Measurements from ENCODE around the gene PCYT2. TPM values are rescaled to one million over a fixed set of nuclear protein-coding genes. Genes with fewer than 3 reads are reported as not detected.

The PCYT2 gene
- total RNA-seq, 2 experiments from 2014 or later = 20.5 to 22.6 TPM

DNA sequence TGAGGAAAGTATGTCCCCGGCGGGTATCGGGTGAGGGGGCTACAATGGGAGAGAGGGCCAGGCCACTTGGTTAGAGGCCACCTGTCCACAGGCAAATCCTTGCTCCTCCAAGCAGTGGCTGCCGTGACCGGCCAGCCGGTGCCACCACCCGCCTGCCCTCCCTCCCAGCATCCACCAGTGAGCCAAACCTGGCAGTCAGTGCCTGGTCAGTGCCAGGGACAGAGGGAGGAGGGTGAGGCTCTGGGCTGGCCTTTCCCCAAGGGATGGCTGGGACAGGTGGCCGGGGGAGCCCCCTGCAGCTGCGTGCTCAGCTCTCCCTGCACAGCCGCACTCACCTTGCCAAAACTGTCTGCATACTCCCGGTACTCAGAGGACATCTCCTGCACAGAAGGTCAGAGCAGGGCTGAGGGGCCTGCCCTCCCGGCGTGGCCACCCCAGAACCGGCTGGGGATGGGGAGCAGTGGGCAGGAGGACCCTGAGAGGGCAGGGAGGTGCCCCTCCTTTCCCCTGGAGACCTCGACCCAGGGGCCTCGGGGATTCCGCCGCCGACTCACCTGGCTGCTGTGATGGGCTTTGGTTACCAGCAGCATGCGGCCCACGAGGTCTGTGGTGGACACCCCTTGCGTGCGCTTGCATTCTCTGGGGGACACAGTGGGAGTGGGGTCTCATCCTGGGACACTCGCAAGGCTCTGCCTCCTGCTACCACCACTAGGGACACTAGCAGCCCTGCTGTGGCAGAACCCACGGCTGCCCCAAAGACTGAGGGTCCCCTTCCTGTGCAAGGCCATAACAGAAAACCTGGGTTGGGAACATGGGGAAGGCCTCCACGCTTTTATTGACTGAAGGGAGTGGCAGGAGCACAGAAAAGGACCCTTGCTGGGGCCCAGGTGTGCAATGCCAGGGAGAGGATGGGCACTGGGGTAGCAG lies 3.7 kb downstream of the PCYT2 start:
- Mint-ChIP-seq H3K4me3 (no peak overlapping the region), H3K27me3 (no peaks in the 10 kb centered on the region), H3K27ac (no peak overlapping the region), H3K4me1 (ENCODE audit: low read depth) (peaks cover 11% of the 10 kb centered on the region), H3K9me3 (no peaks in the 10 kb centered on the region), H3K36me3 (ENCODE audit: low read depth) (no peaks in the 10 kb centered on the region)
- intact Hi-C loops (cut with micrococcal nuclease) = no loop called here
- POLR2A ChIA-PET = no interaction called here
- TF ChIP-seq CTCF (IDR thresholded peaks at IDR 0.05) = no peak
- DNase-seq (no peak), ATAC-seq (no peak)
- CTCF ChIA-PET = interaction anchor here (1.2 kb wide), 1 partner anchor 10 kb away, joined by 3 read pairs; the partner anchor contains the start of gene SIRT7

GRCh38 chr17:81906476-81907218 lies 4.6 kb downstream of the PCYT2 start:
- H3K9me3 Mint-ChIP-seq = no peaks in the 10 kb centered on the region
- H3K27ac Mint-ChIP-seq = no peak overlapping the region
- H3K36me3 Mint-ChIP-seq (ENCODE audit: low read depth) = no peaks in the 10 kb centered on the region
- intact Hi-C loops (cut with micrococcal nuclease) = no loop called here
- CTCF ChIA-PET = interaction anchor here (1.5 kb wide), 1 partner anchor 7 kb away, joined by 4 read pairs; no protein-coding TSS in a partner anchor
- H3K4me1 Mint-ChIP-seq (ENCODE audit: low read depth) = peaks cover 6% of the 10 kb centered on the region
- no peak overlapping the region for H3K4me3 Mint-ChIP-seq
- peak; percentile 8 for TF ChIP-seq CTCF (IDR thresholded peaks at IDR 0.05)
- H3K27me3 Mint-ChIP-seq = no peaks in the 10 kb centered on the region
- DNase-seq (no peak), ATAC-seq (no peak)
- POLR2A ChIA-PET = no interaction called here

GRCh38 chr17:81905993-81906392 lies 5.2 kb downstream of the PCYT2 start:
- DNase-seq (no peak), ATAC-seq (no peak)
- ChIA-PET CTCF (interaction anchor here (1.5 kb wide), 1 partner anchor 8 kb away, joined by 4 read pairs; no protein-coding TSS in a partner anchor), POLR2A (interaction anchor here (0.6 to 0.8 kb wide), 2 partner anchors 10 to 20 kb away, joined by 4 read pairs; no protein-coding TSS in a partner anchor)
- Mint-ChIP-seq H3K27ac (no peak overlapping the region), H3K4me1 (ENCODE audit: low read depth) (peaks cover 3% of the 10 kb centered on the region), H3K9me3 (no peaks in the 10 kb centered on the region), H3K4me3 (no peak overlapping the region), H3K27me3 (peaks cover 3% of the 10 kb centered on the region), H3K36me3 (ENCODE audit: low read depth) (no peaks in the 10 kb centered on the region)
- intact Hi-C loops (cut with micrococcal nuclease) = no loop called here
- TF ChIP-seq CTCF (IDR thresholded peaks at IDR 0.05) = no peak

GRCh38 chr17:81905424-81905875 lies 5.7 kb downstream of the PCYT2 start:
- H3K4me3 Mint-ChIP-seq = no peak overlapping the region
- H3K9me3 Mint-ChIP-seq = no peaks in the 10 kb centered on the region
- peaks cover 6% of the 10 kb centered on the region for H3K27me3 Mint-ChIP-seq
- POLR2A ChIA-PET = interaction anchor here (0.6 to 0.8 kb wide), 2 partner anchors 9 to 19 kb away, joined by 4 read pairs; no protein-coding TSS in a partner anchor
- no peak for TF ChIP-seq CTCF (IDR thresholded peaks at IDR 0.05)
- intact Hi-C loops (cut with micrococcal nuclease) = no loop called here
- H3K4me1 Mint-ChIP-seq (ENCODE audit: low read depth) = peaks cover 5% of the 10 kb centered on the region
- ATAC-seq = no peak
- CTCF ChIA-PET = interaction anchor here (1.5 kb wide), 1 partner anchor 9 kb away, joined by 4 read pairs; no protein-coding TSS in a partner anchor
- no peaks in the 10 kb centered on the region for H3K36me3 Mint-ChIP-seq (ENCODE audit: low read depth)
- no peak for DNase-seq
- H3K27ac Mint-ChIP-seq = no peak overlapping the region

Measured in activated CD8-positive, alpha-beta T cell treated with anti-CD3 and anti-CD28 coated beads for 36 hours (primary cell).